ENCODE measurements around the gene WDR93.
"Not testable (repeated sequence)": the region's sequence is repeated elsewhere in the genome, so short reads cannot be mapped to it uniquely, and the experiment has no call there.

WDR93 gene

DNA sequence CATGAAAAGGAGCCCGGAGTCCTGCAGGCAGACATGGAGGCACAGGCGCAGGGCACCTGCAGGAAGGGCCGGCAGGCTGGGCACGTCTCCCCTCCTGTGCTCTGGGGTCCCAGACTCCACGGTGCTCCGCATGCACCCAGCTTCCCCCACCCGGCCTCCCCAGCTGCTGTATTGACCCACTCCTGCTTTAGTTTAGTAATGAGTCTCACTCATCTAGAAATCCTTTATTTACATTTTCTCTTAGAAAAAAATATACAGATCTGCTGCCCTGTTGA, 94.0 kb downstream of the WDR93 start:
- Histone ChIP-seq H3K4me1 (ENCODE audit: insufficient read depth, insufficient read length) (peaks cover 23% of the 10 kb centered on the region), H3K36me3 (ENCODE audit: insufficient read depth, insufficient read length, low read length) (no peaks in the 10 kb centered on the region), H3K4me3 (ENCODE audit: insufficient read length, low read depth) (no peak overlapping the region), H3K27me3 (ENCODE audit: insufficient read depth, insufficient read length) (no peaks in the 10 kb centered on the region), H3K9me3 (ENCODE audit: insufficient read depth, low read length) (peaks cover 13% of the 10 kb centered on the region), H3K9ac (ENCODE audit: insufficient read length, low read depth) (no peak overlapping the region)
- TF ChIP-seq SUZ12 (IDR thresholded peaks at IDR 0.05; ENCODE audit: extremely low read depth, insufficient read depth, insufficient read length) (no peak), YY1 (IDR thresholded peaks at IDR 0.05; ENCODE audit: insufficient read depth, insufficient read length) (no peak), ZNF274 (IDR thresholded peaks at IDR 0.05; ENCODE audit: low read depth, low read length) (no peak)
- DNase-seq (ENCODE audit: low read depth, low spot score), result no peak

DNA sequence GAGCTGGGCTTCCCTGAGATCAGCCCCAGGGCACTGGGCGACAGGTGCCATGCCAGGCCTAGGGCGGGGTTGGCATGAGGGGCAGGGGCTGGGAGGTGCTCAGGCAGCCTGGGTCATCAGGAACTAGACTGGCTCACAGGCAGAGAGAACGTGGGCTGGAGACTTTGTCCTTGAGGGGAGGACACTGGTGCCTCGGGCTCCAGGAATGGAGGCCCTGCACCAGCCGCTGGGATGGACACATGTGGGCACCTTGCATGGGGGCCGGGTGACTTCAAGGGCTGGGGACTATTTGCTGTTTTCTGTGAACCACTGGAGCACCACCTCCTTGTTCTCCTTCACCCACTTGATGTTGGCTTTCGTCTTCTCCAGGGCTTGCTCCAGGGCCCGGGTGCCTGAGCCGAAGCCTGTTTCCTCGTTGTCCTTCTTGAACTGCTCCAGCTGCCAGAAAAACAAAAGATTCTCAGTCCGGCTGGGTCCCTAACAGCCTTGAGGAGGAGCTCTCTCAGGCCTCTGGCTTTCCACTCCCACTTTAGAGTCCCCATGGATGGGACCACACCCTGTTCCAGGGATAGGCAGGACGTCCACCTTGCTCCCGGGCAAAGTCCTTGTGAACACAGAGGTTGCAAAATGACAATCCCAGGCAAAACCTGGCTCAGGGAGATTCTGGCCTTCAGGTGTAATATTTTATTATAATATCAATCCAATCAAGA, 94.6 kb downstream of the WDR93 start:
- no peak overlapping the region for H3K4me3 ChIP-seq (ENCODE audit: insufficient read length, low read depth)
- TF ChIP-seq SUZ12 (IDR thresholded peaks at IDR 0.05; ENCODE audit: extremely low read depth, insufficient read depth, insufficient read length), result no peak
- no peak for TF ChIP-seq YY1 (IDR thresholded peaks at IDR 0.05; ENCODE audit: insufficient read depth, insufficient read length)
- no peak for TF ChIP-seq ZNF274 (IDR thresholded peaks at IDR 0.05; ENCODE audit: low read depth, low read length)
- no peak for DNase-seq (ENCODE audit: low read depth, low spot score)
- no peaks in the 10 kb centered on the region for H3K27me3 ChIP-seq (ENCODE audit: insufficient read depth, insufficient read length)
- peaks cover 13% of the 10 kb centered on the region for H3K9me3 ChIP-seq (ENCODE audit: insufficient read depth, low read length)
- H3K36me3 ChIP-seq (ENCODE audit: insufficient read depth, insufficient read length, low read length), result no peaks in the 10 kb centered on the region
- no peak overlapping the region for H3K9ac ChIP-seq (ENCODE audit: insufficient read length, low read depth)
- peaks cover 23% of the 10 kb centered on the region for H3K4me1 ChIP-seq (ENCODE audit: insufficient read depth, insufficient read length)

DNA sequence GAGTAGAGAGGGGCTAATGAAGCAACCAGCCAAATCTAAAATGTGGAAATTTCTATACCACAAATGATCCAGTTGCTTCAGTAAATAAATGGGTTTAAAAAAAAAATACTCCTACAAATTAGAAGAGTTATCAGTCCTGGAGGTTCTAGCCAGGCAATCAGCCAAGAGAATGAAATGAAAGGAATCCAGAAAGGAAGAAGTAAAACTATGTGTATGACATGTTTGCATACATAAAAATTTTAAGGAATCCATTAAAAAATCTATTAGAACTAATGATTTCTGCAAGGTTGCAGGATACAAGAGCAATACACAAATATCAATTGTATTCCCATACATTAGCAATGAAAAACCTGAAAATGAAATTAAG, 95.1 kb downstream of the WDR93 start:
- H3K27me3 ChIP-seq (ENCODE audit: insufficient read depth, insufficient read length), result no peaks in the 10 kb centered on the region
- no peak overlapping the region for H3K9ac ChIP-seq (ENCODE audit: insufficient read length, low read depth)
- H3K9me3 ChIP-seq (ENCODE audit: insufficient read depth, low read length), result peaks cover 13% of the 10 kb centered on the region
- TF ChIP-seq YY1 (IDR thresholded peaks at IDR 0.05; ENCODE audit: insufficient read depth, insufficient read length) (no peak), ZNF274 (IDR thresholded peaks at IDR 0.05; ENCODE audit: low read depth, low read length) (no peak), SUZ12 (IDR thresholded peaks at IDR 0.05; ENCODE audit: extremely low read depth, insufficient read depth, insufficient read length) (no peak)
- no peaks in the 10 kb centered on the region for H3K36me3 ChIP-seq (ENCODE audit: insufficient read depth, insufficient read length, low read length)
- no peak for DNase-seq (ENCODE audit: low read depth, low spot score)
- no peak overlapping the region for H3K4me3 ChIP-seq (ENCODE audit: insufficient read length, low read depth)
- peaks cover 23% of the 10 kb centered on the region for H3K4me1 ChIP-seq (ENCODE audit: insufficient read depth, insufficient read length)

DNA sequence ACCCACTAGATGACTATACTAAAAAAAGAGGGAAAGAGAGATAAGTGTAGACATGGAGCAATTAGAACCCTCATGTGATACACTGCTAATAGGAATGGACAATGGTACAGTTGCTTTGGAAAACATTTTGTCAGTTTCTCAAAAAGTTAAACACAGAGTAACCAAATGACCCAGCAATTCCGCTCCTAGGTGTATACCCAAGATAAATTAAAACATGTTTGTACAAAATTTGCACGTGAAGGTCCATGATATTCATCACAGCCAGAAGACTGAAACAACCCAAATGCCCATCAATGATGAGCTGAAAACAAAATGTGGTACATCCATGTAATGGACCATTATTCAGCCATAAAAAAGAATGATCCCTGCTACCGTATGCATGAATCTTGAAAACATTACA, 97.3 kb downstream of the WDR93 start:
- Histone ChIP-seq H3K9me3 (ENCODE audit: insufficient read depth, low read length) (peaks cover 13% of the 10 kb centered on the region), H3K27me3 (ENCODE audit: insufficient read depth, insufficient read length) (no peaks in the 10 kb centered on the region), H3K4me1 (ENCODE audit: insufficient read depth, insufficient read length) (peaks cover 15% of the 10 kb centered on the region), H3K4me3 (ENCODE audit: insufficient read length, low read depth) (no peak overlapping the region), H3K9ac (ENCODE audit: insufficient read length, low read depth) (no peak overlapping the region), H3K36me3 (ENCODE audit: insufficient read depth, insufficient read length, low read length) (no peaks in the 10 kb centered on the region)
- DNase-seq (ENCODE audit: low read depth, low spot score), result no peak
- TF ChIP-seq YY1 (IDR thresholded peaks at IDR 0.05; ENCODE audit: insufficient read depth, insufficient read length) (no peak), SUZ12 (IDR thresholded peaks at IDR 0.05; ENCODE audit: extremely low read depth, insufficient read depth, insufficient read length) (no peak), ZNF274 (IDR thresholded peaks at IDR 0.05; ENCODE audit: low read depth, low read length) (no peak)

DNA sequence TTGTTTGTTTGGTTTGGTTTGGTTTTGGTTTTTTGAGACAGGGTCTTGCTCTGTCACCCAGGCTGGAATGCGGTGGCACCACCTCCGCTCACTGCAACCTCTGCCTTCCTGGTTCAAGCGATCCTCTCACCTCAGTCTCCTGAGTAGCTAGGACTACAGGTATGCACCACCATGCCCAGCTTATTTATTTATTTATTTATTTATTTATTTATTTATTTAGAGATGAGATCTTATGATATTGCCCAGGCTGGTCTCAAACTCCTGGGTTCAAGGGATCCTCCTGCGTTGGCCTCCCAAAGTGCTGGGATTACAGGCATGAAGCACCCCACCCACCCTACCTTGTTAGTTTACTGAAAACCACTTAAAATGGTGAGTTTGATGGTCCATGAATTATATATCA, 98.0 kb downstream of the WDR93 start:
- peaks cover 12% of the 10 kb centered on the region for H3K4me1 ChIP-seq (ENCODE audit: insufficient read depth, insufficient read length)
- H3K36me3 ChIP-seq (ENCODE audit: insufficient read depth, insufficient read length, low read length); H3K27me3 ChIP-seq (ENCODE audit: insufficient read depth, insufficient read length); H3K9ac ChIP-seq (ENCODE audit: insufficient read length, low read depth); H3K4me3 ChIP-seq (ENCODE audit: insufficient read length, low read depth); DNase-seq (ENCODE audit: low read depth, low spot score): not testable (repeated sequence)
- H3K9me3 ChIP-seq (ENCODE audit: insufficient read depth, low read length), result peaks cover 13% of the 10 kb centered on the region

DNA sequence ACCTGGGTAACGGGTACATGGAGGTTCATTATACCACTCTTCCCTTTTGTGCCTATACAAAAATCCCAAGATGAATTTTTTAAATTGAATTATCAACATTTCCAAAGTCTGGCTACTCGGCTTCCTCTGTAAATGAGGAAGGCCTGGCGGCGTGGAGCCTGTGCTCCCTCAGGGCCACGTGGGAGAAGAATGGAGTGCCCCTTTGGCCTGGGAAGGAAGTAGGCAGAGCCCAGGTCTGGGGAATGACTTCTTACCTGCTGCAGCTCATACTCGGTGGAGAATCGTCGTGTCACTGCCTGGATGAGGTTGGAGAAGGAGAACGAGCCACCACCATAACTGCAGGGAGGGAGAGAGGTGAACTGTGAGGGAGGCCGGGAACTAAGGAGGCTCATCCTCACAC, 99.6 kb downstream of the WDR93 start:
- H3K4me3 ChIP-seq (ENCODE audit: insufficient read length, low read depth), result no peak overlapping the region
- no peak for DNase-seq (ENCODE audit: low read depth, low spot score)
- no peak overlapping the region for H3K9ac ChIP-seq (ENCODE audit: insufficient read length, low read depth)
- TF ChIP-seq YY1 (IDR thresholded peaks at IDR 0.05; ENCODE audit: insufficient read depth, insufficient read length) (no peak), SUZ12 (IDR thresholded peaks at IDR 0.05; ENCODE audit: extremely low read depth, insufficient read depth, insufficient read length) (no peak), ZNF274 (IDR thresholded peaks at IDR 0.05; ENCODE audit: low read depth, low read length) (no peak)
- peaks cover 13% of the 10 kb centered on the region for H3K9me3 ChIP-seq (ENCODE audit: insufficient read depth, low read length)
- H3K36me3 ChIP-seq (ENCODE audit: insufficient read depth, insufficient read length, low read length), result no peaks in the 10 kb centered on the region
- H3K27me3 ChIP-seq (ENCODE audit: insufficient read depth, insufficient read length), result no peaks in the 10 kb centered on the region
- H3K4me1 ChIP-seq (ENCODE audit: insufficient read depth, insufficient read length), result no peaks in the 10 kb centered on the region

DNA sequence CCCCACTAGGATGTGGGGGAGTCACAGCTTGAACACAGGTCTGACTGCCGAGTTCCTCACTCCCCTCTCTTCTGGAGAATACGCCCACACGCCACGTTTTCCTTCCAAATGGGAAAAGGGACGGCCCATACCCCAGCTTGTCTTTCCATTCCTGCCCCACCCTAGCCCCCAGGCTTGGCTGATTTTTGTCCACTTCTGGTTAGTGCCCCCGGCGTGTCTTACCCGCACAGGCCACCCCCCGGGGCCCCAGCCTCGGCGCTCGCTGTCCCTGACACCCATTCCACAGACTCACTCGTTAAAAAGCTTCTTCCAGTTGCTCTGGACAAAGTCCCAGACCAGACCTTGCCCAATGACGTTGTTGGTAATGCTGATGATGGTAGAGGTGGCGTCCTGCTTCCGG, 100.0 kb downstream of the WDR93 start:
- TF ChIP-seq SUZ12 (IDR thresholded peaks at IDR 0.05; ENCODE audit: extremely low read depth, insufficient read depth, insufficient read length) (no peak), ZNF274 (IDR thresholded peaks at IDR 0.05; ENCODE audit: low read depth, low read length) (no peak), YY1 (IDR thresholded peaks at IDR 0.05; ENCODE audit: insufficient read depth, insufficient read length) (no peak)
- H3K4me1 ChIP-seq (ENCODE audit: insufficient read depth, insufficient read length), result no peaks in the 10 kb centered on the region
- peaks cover 13% of the 10 kb centered on the region for H3K9me3 ChIP-seq (ENCODE audit: insufficient read depth, low read length)
- H3K4me3 ChIP-seq (ENCODE audit: insufficient read length, low read depth), result no peak overlapping the region
- DNase-seq (ENCODE audit: low read depth, low spot score), result no peak
- H3K9ac ChIP-seq (ENCODE audit: insufficient read length, low read depth), result no peak overlapping the region
- no peaks in the 10 kb centered on the region for H3K36me3 ChIP-seq (ENCODE audit: insufficient read depth, insufficient read length, low read length)
- no peaks in the 10 kb centered on the region for H3K27me3 ChIP-seq (ENCODE audit: insufficient read depth, insufficient read length)

Data from NT2/D1 (cell line).